Neural cell (in vitro differentiated cells): Measurements from ENCODE around the gene DLG2. TPM values are rescaled to one million over a fixed set of nuclear protein-coding genes. Genes with fewer than 3 reads are reported as not detected.

Experiments used
- H2AFZ ChIP-seq: fragments of 200-600, 300-800 bp; sonication (generic), shearing (Covaris generic); 2 replicates; pipeline ENCODE4 v1.6.0; 2014; ENCODE audit warnings: low read depth, mild to moderate bottlenecking, antibody characterized with exemption, low read length, moderate library complexity
- H3F3A ChIP-seq: fragments of 200-600 bp; shearing (Covaris generic); 2 replicates; pipeline ENCODE4 v1.6.1; 2016; ENCODE audit warnings: mild to moderate bottlenecking, moderate library complexity, mixed read lengths, antibody characterized with exemption, low read length; ENCODE audit not compliant: insufficient read depth, poor library complexity, severe bottlenecking
- H3K27ac ChIP-seq: fragments of 200-600, 300-800 bp; sonication (generic), shearing (Covaris generic); 2 replicates; pipeline ENCODE4 v1.5.1; 2014; ENCODE audit warnings: mild to moderate bottlenecking, low read length, moderate library complexity
- H3K27me3 ChIP-seq: fragments of 300-800, 200-600 bp; sonication (generic), shearing (Covaris generic); 2 replicates; pipeline ENCODE4 v1.6.0; 2014; ENCODE audit warnings: mild to moderate bottlenecking, low read depth, low read length, moderate library complexity; ENCODE audit not compliant: insufficient read depth
- H3K36me3 ChIP-seq: fragments of 300-800, 200-600 bp; sonication (generic), shearing (Covaris generic); 2 replicates; pipeline ENCODE4 v1.5.1; 2014; ENCODE audit warnings: mild to moderate bottlenecking, antibody characterized with exemption, low read length, moderate library complexity; ENCODE audit not compliant: insufficient read depth
- H3K4me2 ChIP-seq: fragments of 300-800, 200-600 bp; sonication (generic), shearing (Covaris generic); 2 replicates; pipeline ENCODE4 v1.6.0; 2014; ENCODE audit warnings: mild to moderate bottlenecking, low read length
- H3K4me3 ChIP-seq: fragments of 300-800, 200-600 bp; sonication (generic), shearing (Covaris generic); 2 replicates; pipeline ENCODE4 v1.5.1; 2014; ENCODE audit warnings: mild to moderate bottlenecking, low read length, moderate library complexity
- H3K79me2 ChIP-seq: fragments of 200-600 bp; shearing (Covaris generic); replicated peaks from 2 replicates; pipeline ENCODE4 v1.6.0; 2014; ENCODE audit warnings: mild to moderate bottlenecking, low read length, moderate library complexity; ENCODE audit not compliant: insufficient read depth
- H3K9ac ChIP-seq: fragments of 300-800, 200-600 bp; sonication (generic), shearing (Covaris generic); 2 replicates; pipeline ENCODE4 v1.6.1; 2016; ENCODE audit warnings: mild to moderate bottlenecking, low read length, mixed read lengths
- H3K9me2 ChIP-seq: fragments of 200-600 bp; shearing (Covaris generic); 2 replicates; pipeline ENCODE4 v1.6.1; 2016; ENCODE audit warnings: mild to moderate bottlenecking, low read length, mixed read lengths; ENCODE audit not compliant: insufficient read depth
- H3K9me3 ChIP-seq: fragments of 200-600, 300-800 bp; sonication (generic), shearing (Covaris generic); 2 replicates; pipeline ENCODE4 v1.6.1; 2016; ENCODE audit warnings: mild to moderate bottlenecking, mixed run types, low read length, moderate library complexity, mixed read lengths
- H4K20me1 ChIP-seq: fragments of 200-600 bp; shearing (Covaris generic); 2 replicates; pipeline ENCODE4 v1.6.1; 2016; ENCODE audit warnings: mild to moderate bottlenecking, mixed run types; ENCODE audit not compliant: insufficient read depth
- CTCF ChIP-seq: fragments of 450-650 bp; IDR thresholded peaks from 2 replicates; pipeline ENCODE4 v1.5.1; 2014; ENCODE audit warnings: antibody characterized with exemption, mild to moderate bottlenecking, moderate library complexity; ENCODE audit not compliant: poor library complexity, severe bottlenecking
- EP300 ChIP-seq: fragments of 450-650 bp; conservative IDR thresholded peaks from 2 replicates; pipeline ENCODE4 v1.6.1; 2014; ENCODE audit warnings: antibody characterized with exemption, mild to moderate bottlenecking, moderate library complexity; ENCODE audit not compliant: poor library complexity, severe bottlenecking
- EZH2 ChIP-seq: fragments of 200-600, 300-800 bp; shearing (Covaris generic), sonication (generic); IDR thresholded peaks from 2 replicates; pipeline ENCODE4 v1.6.1; 2014; ENCODE audit warnings: antibody characterized with exemption, low read length, borderline replicate concordance, mild to moderate bottlenecking; ENCODE audit not compliant: insufficient read depth, poor library complexity, severe bottlenecking
- MXI1 ChIP-seq: fragments of 450-650 bp; conservative IDR thresholded peaks from 2 replicates; pipeline ENCODE4 v1.6.1; 2014; ENCODE audit warnings: antibody characterized with exemption, mild to moderate bottlenecking; ENCODE audit not compliant: poor library complexity, severe bottlenecking
- POLR2AphosphoS5 ChIP-seq: IDR thresholded peaks from 2 replicates; pipeline ENCODE4 v1.6.1; 2012
- RAD21 ChIP-seq: fragments of 450-650 bp; conservative IDR thresholded peaks from 2 replicates; pipeline ENCODE4 v1.6.1; 2014; ENCODE audit warnings: antibody characterized with exemption, mild to moderate bottlenecking, moderate library complexity
- REST ChIP-seq: IDR thresholded peaks from 2 replicates; pipeline ENCODE4 v1.6.1; 2012; ENCODE audit warnings: borderline replicate concordance
- SMC3 ChIP-seq: fragments of 450-650 bp; conservative IDR thresholded peaks from 2 replicates; pipeline ENCODE4 v1.6.1; 2014; ENCODE audit warnings: antibody characterized with exemption, mild to moderate bottlenecking, moderate library complexity; ENCODE audit not compliant: poor library complexity
- TAF1 ChIP-seq: IDR thresholded peaks from 2 replicates; pipeline ENCODE4 v1.6.1; 2012; ENCODE audit warnings: low read depth
- polyA plus RNA-seq: library from polyadenylated mRNA; depleted of rRNA; stranded (reverse); fragments of >200 nt; gene quantifications from 2 replicates; pipeline ENCODE4 v1.2.3, GENCODE V29; 2014

DLG2 gene
- polyA plus RNA-seq, 1 donor from 2014 or later: 179 TPM

GRCh38 chr11:83922953-83923352 lies 1704.2 kb downstream of the DLG2 start:
- Histone ChIP-seq H2AFZ (no peak overlapping the region), H3K4me3 (no peak overlapping the region), H3K9me3 (no peaks in the 10 kb centered on the region), H3K36me3 (no peaks in the 10 kb centered on the region), H3K9me2 (no peaks in the 10 kb centered on the region), H3K79me2 (no peaks in the 10 kb centered on the region), H4K20me1 (no peaks in the 10 kb centered on the region), H3F3A (no peaks in the 10 kb centered on the region), H3K27me3 (no peaks in the 10 kb centered on the region), H3K4me2 (no peak overlapping the region), H3K9ac (no peak overlapping the region), H3K27ac (no peak overlapping the region)
- no peak for TF ChIP-seq EZH2

GRCh38 chr11:83922318-83922717 lies 1704.8 kb downstream of the DLG2 start:
- Histone ChIP-seq H2AFZ (no peak overlapping the region), H3K27ac (no peak overlapping the region)
- no peak for TF ChIP-seq EP300
- TF ChIP-seq POLR2AphosphoS5: no peak
- TF ChIP-seq RAD21: no peak
- no peak for TF ChIP-seq SMC3
- TF ChIP-seq TAF1: no peak
- TF ChIP-seq REST: no peak
- no peak for TF ChIP-seq EZH2
- TF ChIP-seq MXI1: no peak
- no peak for TF ChIP-seq CTCF

More at GRCh38 chr11:83922318-83922717, 1704.8 kb downstream of the DLG2 start:
- Histone ChIP-seq H3K9me3 (no peaks in the 10 kb centered on the region), H3K9me2 (no peaks in the 10 kb centered on the region), H3K4me2 (no peak overlapping the region), H3K4me3 (no peak overlapping the region), H3K9ac (no peak overlapping the region), H3K36me3 (no peaks in the 10 kb centered on the region), H3F3A (no peaks in the 10 kb centered on the region), H3K79me2 (no peaks in the 10 kb centered on the region), H3K27me3 (no peaks in the 10 kb centered on the region), H4K20me1 (no peaks in the 10 kb centered on the region)
